Subcutaneous adipose tissue (tissue), 4 donors: ENCODE results near the gene NPHP4. TPM values are rescaled to one million over a fixed set of nuclear protein-coding genes. Genes with fewer than 3 reads are reported as not detected.

ENCODE experiments used
- total RNA-seq, 4 donors: library from RNA; depleted of rRNA; stranded (reverse); fragments of >200 nt; gene quantifications; one replicate each; pipeline ENCODE4 v1.1.0, GENCODE V29; 2016
- TF ChIP-seq, protein P1 (sequence below): fragments of 450-650 bp; IDR thresholded peaks from one replicate; pipeline ENCODE4 v1.5.1; 2016; ENCODE audit warnings: low read depth, mild to moderate bottlenecking, control low read depth, antibody characterized with exemption, moderate library complexity

Gene NPHP4
- total RNA-seq, 4 donors from 2014 or later: 7.3 to 11.9 (median 9.5) TPM

DNA sequence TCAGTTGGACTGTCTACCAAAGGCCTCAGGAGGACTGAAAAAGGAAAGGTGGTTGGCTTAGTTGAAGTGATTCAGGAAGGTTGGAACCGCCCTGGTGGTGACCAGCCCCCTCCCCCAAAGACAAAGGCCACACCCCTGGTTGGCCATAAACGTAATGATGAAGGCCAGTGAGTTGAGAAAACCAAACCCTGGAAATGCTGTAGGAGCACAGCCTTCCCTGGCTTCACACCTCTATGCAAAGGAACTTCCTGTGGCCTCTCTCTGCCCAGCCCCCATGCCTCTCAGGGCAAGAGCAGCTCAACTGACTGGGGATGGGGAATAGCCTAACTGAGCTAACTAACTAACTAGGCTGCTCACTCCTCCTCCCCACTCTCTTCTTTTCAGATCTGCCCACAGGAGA, 90.4 kb downstream of the NPHP4 start:
- TF ChIP-seq, protein P1, sequence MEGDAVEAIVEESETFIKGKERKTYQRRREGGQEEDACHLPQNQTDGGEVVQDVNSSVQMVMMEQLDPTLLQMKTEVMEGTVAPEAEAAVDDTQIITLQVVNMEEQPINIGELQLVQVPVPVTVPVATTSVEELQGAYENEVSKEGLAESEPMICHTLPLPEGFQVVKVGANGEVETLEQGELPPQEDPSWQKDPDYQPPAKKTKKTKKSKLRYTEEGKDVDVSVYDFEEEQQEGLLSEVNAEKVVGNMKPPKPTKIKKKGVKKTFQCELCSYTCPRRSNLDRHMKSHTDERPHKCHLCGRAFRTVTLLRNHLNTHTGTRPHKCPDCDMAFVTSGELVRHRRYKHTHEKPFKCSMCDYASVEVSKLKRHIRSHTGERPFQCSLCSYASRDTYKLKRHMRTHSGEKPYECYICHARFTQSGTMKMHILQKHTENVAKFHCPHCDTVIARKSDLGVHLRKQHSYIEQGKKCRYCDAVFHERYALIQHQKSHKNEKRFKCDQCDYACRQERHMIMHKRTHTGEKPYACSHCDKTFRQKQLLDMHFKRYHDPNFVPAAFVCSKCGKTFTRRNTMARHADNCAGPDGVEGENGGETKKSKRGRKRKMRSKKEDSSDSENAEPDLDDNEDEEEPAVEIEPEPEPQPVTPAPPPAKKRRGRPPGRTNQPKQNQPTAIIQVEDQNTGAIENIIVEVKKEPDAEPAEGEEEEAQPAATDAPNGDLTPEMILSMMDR: no peak

- TF ChIP-seq, protein P1: no peak
Observed at GRCh38 chr1:5901150-5901549, 91.1 kb downstream of the NPHP4 start.

DNA sequence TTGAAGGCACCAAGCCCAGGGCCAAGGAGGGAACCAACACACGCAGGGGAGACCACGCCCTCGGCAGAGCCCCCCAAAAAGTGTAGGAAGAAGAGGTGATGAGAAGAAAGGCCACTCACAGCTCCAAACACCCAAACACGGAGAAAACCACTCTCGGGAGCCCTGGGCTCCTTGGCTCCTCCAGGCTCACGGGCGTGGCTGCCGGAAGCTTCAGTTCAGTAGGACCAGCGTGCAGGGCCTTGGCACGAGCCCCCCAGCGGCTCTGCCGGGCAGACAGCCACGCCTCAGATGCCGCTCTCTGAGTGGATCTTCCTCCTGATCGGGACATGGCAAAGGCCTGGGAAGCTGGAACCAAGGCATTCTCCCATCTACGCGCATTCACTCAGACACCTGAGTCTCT, 94.0 kb downstream of the NPHP4 start:
- TF ChIP-seq, protein P1: no peak

GRCh38 chr1:5896706-5897660, 95.2 kb downstream of the NPHP4 start:
- TF ChIP-seq, protein P1: no peak

DNA sequence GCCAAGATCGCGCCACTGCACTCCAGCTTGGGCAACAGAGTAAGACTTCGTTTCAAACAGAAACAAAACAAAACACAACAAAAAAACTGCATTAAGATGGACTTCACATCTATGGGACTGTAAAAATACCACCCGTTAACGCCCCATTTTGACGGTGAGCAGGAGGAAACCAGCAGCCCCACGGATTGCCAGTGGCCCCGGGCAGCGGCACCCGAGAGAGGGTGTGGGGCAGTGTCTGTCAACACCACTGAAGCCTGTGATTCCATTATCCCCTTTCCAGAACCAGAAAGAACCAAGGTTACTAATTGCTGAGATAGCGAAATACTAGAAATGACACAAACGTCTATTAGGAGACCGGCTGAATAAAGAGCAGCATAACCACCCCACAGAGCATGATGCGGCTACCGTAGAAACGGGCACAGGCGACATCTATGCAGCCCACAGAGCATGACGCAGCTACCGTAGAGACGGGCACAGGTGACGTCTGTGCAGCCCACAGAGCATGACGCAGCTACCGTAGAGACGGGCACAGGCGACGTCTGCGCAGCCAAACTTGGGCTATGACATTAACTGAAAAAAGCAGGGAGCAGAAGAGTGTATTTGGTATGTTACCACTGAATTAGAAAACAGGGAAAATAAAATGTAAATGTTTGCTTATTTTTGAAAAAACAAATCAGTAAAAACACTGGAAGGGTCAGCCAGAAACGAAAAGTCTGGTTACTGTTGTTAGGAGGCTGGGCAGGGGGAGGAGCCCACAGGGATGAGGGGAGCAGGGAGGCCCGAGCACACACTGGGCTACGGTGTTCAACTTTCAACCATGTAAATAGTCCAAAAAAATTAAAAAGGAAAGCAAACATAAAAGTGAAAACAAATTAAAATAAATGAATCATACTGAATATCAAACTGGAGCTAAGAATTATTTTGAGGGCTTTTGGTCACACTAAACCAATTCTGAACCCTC, 96.5 kb downstream of the NPHP4 start:
- TF ChIP-seq, protein P1: no peak

DNA sequence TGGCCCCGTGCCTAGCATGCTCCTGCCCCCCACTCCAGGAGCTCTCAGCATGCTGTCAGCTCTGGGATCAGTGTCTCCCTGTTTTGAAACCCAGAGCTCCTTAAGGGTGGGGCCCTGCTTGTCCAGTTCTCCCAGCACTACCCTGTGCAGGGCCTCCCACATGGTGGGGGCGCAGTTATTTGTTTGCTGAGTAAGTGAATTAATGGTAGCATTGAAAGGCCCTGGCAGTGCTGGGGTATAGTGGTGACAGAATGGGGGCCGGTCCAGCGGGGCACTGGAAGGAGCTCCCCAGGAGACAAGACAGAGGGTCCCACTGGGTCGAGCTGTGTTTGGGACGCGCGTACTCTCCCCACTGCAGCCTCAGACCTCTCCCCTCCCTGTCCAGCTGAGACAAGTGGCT, 99.9 kb downstream of the NPHP4 start:
- TF ChIP-seq, protein P1: no peak

GRCh38 chr1:5891736-5892135, 100.5 kb downstream of the NPHP4 start:
- TF ChIP-seq, protein P1: no peak
